DMS53 (cell line): ENCODE data around the gene SMIM14.
"Not testable (repeated sequence)": the region's sequence is repeated elsewhere in the genome, so short reads cannot be mapped to it uniquely, and the experiment has no call there.

Source experiments
- DNase-seq: peaks from one replicate; lab custom pipeline; 2025; lab: John Stamatoyannopoulos, UW

The SMIM14 gene

DNA sequence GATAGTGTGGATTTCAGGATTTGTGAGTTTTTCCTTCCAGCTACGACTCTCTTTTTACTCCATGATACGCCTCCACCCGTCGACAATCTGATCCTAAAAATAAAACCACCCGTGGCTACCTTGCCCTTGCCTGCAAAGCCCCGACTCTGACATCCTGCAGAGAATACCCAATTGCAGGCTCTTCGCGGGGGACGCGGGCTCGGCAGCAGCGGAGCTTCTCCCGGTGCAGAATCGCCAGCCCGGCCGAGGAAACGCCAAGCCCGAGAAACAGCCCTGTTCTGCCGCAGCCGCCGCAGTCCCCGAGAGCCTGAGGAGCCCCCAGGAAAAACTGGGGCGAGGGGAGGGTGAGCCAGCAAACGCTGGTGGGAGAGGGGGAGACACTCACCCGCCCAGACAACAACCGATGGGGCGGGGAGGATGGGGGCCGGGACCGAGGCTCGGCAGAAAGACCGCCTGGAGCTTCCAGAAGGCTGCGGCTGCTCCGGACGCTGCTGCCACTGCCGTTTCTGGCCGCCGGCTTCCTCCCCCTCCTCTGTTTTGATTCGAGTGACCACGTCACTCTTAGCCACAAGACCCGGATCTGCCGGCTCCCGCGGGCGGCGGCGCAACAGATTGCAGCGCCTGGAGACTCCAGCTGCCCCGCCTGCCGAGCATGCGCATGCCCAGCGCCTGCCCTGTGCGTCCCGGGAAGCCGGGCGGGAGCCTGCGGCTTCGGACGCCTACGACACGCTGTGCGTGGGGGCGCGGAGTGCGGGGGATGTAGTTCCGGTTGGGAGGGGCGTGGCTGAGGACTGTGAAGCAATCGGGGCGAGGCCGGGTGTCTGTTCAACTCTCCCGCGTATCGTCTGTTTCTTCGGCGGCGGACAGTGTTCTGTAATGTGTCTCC, at the start of gene SMIM14:
Gene SMIM14 (minus strand): TSS at position 512 of the 886 bp plus-strand sequence. CDS start 33,720 bp downstream, outside the sequence.
- DNase-seq, result peak; percentile 100

- DNase-seq, result no peak
These were observed 48.3 kb upstream of the SMIM14 start for GRCh38 chr4:39687014-39687413.

DNA sequence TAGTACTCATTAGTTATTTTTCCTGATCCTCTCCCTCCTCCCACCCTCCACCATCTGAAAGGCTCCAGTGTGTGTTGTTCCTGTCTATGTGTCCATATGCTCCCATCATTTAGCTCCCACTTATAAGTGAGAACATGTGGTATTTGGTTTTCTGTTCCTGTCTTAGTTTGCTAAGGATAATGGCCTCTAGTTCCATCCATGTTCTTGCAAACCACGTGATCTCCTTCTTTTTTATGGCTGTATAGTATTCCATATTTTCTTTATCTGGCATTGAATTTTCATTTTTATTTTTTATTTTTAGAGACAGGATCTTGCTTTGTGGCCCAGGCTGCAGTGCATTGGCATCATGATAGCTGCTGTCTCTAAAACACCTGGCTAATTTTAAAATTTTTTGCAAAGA, 47.3 kb upstream of the SMIM14 start:
- DNase-seq, result no peak

- DNase-seq, result no peak
These were observed 43.5 kb upstream of the SMIM14 start for GRCh38 chr4:39682138-39682537.

GRCh38 chr4:39681003-39681402, 42.3 kb upstream of the SMIM14 start:
- not testable (repeated sequence) for DNase-seq

- DNase-seq, result not testable (repeated sequence)
These were observed 37.0 kb upstream of the SMIM14 start for GRCh38 chr4:39675681-39676080.

- DNase-seq, result not testable (repeated sequence)
These were observed 31.6 kb upstream of the SMIM14 start for GRCh38 chr4:39670296-39670695.

GRCh38 chr4:39668887-39669286, 30.2 kb upstream of the SMIM14 start:
- no peak for DNase-seq

GRCh38 chr4:39667706-39668105, 29.0 kb upstream of the SMIM14 start:
- DNase-seq, result no peak

DNA sequence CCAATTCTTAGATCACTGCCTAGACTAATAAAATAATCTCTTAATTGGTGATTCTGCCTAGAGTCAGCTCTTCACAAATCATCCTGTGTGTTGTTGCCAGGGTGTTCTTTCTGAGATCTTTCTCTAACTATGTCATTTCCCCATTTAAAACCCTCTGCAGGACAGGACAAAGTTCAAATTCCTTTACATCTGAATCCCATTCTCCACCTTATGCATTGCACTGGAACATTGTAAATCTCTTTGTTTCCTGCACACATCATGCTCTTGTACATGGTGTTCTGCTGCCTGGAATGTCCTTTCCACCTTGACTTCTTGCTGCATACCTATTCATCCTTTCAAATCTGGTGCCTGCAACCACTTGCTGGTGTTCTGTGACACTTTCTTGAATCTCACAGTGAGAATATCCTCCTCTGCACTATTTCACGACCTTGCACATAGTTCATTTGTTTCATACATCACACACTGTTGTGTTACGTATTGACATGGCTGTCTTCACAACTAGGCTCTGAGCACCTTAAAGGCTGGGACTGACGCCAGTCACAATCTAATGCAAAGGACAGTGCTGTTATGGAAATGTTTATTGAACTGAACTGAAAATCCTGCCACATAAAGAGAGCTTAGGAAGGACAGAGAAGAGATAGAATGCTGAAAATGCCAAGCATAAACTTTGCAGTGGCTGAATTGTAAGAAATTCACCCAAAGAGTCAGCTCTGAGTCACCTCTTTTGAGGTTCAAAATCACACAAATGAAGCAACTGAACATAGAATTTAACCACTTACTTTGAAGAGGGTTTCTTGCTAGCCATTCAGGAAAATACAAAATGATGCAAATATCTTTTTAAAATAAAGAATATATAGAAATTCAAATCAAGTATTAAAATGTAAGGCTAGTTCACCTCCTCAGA, 26.4 kb upstream of the SMIM14 start:
- no peak for DNase-seq

DNA sequence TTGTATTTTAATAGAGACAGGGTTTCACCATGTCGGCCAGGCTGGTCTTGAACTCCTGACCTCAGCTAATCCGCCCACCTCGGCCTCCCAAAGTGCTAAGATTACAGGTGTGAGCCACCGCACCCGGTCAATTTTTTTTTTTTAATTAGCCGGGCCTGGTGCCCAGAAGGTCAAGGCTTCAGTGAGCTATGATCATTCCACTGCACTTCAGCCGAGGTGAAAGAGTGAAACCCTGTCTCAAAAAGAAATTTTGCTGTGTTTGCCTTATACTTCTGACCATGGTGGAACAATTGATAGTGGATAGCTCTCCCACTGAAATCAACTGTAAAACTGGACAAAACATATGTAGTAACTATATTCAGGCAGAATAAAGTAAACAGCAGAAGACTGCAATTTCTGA, 24.0 kb upstream of the SMIM14 start:
- DNase-seq, result no peak

- DNase-seq, result no peak
These were observed 22.1 kb upstream of the SMIM14 start for GRCh38 chr4:39660757-39661156.

DNA sequence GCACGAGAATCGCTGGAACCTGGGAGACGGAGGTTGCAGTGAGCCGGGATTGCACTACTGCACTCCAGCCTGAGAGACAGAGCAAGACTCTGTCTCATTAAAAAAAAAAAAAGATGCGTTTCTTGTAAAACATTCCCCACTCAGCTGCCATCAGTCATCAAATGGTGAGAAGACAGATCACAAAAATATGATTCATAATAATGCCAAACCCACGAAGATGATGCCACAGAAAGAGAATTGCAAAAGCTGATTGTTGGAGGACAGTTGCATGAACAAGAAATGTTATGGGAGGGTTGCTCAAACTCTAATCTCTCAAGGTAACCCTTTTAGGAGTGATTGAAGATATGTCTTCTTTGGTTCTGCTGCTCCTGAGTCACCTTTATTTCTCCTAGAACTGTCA, 21.4 kb upstream of the SMIM14 start:
- DNase-seq, result no peak

GRCh38 chr4:39658756-39659155, 20.1 kb upstream of the SMIM14 start:
- no peak for DNase-seq

- DNase-seq, result no peak
These were observed 18.8 kb upstream of the SMIM14 start for GRCh38 chr4:39657465-39657864.

GRCh38 chr4:39656638-39657037, 18.0 kb upstream of the SMIM14 start:
- not testable (repeated sequence) for DNase-seq

GRCh38 chr4:39655876-39656275, 17.2 kb upstream of the SMIM14 start:
- DNase-seq, result no peak

GRCh38 chr4:39655211-39655610, 16.5 kb upstream of the SMIM14 start:
- no peak for DNase-seq

- DNase-seq, result not testable (repeated sequence)
These were observed 12.9 kb upstream of the SMIM14 start for GRCh38 chr4:39651586-39651985.

DNA sequence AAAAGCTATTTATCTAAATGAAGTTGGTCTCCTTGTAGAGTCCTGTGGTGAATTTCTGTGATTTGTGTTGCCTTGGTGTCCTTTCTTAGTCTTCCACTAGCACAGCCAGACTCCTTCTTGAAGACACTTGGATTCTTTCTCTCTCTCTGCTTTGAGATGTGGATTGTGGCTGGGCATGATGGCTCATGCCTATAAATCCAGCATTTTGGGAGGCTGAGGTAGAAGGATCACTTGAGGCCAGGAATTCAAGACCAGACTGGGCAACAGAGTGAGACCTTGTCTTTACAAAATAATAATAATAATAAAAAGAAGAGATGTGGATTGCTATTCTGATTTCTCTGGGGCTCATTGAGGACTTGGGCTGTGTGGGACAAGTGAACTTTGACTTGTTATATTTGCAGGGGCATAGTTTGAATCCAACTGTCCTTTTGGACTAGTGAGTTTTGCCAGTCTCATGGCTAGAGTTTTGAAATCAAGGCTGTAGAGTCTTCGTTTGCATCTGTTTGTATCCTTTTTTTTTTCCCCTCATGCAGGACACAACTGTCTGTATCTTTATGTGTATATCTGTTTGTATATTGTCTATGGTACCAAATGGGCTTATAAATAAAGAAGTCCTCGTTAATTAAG, 11.1 kb upstream of the SMIM14 start:
- DNase-seq, result no peak

DNA sequence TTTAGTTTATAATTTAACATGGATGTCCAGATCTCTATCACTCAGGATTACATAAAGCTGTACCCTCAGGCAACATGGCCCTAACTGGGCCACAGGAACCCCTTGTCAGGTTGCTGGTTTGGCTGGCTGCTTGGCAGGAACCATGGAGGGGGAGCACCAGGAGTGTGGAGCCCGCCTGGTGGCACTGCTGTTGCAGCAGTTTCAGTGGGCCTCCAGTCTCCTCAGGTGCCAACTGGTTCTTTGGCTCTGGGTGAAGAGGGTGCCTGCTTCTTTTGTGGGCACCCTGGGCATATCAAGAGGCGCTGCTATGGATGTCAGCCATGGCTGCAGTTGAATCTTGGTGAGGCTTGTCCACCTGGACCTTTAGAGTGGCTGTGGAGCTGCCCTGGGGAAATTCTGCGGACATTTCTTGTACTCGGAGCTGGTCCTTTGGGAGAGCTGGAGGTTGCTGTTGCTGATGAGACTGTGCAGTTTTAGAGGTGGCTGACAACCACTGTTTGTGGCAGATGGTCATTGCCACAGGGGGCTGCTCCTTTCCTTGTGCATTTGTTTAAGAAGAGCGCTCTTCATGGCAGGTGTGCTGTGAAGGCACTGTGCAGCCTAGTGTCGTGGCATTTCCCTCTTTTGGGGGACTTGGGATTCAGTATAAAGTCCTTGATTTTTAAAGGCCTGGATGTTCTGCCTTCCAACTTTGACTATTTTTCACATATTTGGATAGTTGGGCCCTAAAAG, 10.3 kb upstream of the SMIM14 start:
- no peak for DNase-seq

DNA sequence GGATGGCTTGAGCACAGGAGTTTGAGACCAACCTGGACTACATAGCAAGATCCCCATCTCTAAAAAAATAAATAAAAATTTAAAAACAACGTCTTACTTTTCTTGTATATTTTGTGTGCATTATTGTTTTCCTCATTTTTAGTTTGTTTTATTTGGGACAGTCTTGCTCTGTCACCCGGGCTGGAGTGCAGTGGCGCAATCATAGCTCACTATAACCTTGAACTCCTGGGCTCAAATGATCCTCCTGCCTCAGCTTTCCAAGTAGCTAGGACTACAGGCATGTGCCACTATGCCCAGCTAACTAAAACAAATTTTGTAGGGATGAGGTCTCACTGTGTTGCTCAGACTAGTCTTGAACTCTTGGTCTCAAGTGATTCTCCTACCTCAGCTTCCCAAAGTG, 9.5 kb upstream of the SMIM14 start:
- DNase-seq, result no peak
